Erythroblast (primary cell): ENCODE measurements around the gene CYP11A1.

Source experiments
- DNase-seq, 2 experiments: peaks; one replicate each; lab custom pipeline; 2025; lab: John Stamatoyannopoulos, UW
- GATA1 ChIP-seq: IDR thresholded peaks from 2 replicates; pipeline ENCODE4 v1.6.1; 2011; ENCODE audit warnings: low read depth, mild to moderate bottlenecking, control low read depth, low read length, moderate library complexity
- POLR2A ChIP-seq: IDR thresholded peaks from 2 replicates; pipeline ENCODE4 v1.6.1; 2011; ENCODE audit warnings: mild to moderate bottlenecking, low read length

The CYP11A1 gene

GRCh38 chr15:74303741-74304309 lies 63.6 kb downstream of the CYP11A1 start:
- no peak for TF ChIP-seq GATA1
- no peak for TF ChIP-seq POLR2A
- no peak for DNase-seq

GRCh38 chr15:74302821-74303359 lies 64.6 kb downstream of the CYP11A1 start:
- TF ChIP-seq POLR2A = no peak
- no peak for TF ChIP-seq GATA1
- peak in 1 of 2 experiments; percentile 25 for DNase-seq

DNA sequence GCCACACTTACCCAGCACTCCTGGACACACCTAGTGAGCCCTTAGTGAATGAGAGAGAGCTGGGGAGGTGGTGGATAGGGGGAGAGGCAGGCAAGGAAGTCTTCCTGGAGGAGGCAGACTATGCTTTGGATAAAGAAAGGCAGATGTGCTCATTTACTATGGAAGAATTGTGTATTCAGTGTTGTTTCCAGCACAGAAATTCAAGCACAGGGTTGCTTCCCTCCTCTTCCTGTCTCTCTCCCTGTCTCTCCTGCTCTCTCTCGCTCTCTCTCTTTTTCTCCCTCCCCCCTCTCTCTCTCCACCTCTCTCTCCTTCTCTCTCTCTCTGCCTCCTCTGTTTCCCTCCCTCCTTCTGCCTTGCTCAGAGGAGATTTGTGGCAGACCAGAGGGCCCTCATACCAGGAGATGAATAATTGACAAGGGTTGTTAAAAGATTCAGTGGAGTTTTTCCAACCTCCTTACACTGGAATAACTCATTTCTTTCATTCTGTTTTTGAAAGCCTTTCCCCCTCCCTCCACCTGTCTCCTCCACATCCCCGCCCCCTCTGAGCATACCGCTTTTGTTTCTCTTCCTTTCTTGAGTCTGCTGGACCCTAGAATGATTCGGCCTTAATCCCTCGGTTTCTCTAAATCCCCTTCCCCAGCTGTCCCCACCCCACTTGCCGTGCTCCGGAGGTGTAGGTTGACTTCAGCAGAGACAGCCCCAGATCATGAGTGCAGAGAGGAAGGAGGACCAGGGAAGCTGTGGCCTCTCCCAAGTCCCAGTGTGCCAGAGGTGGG lies 65.7 kb downstream of the CYP11A1 start:
- TF ChIP-seq POLR2A = no peak
- TF ChIP-seq GATA1 = no peak

DNA sequence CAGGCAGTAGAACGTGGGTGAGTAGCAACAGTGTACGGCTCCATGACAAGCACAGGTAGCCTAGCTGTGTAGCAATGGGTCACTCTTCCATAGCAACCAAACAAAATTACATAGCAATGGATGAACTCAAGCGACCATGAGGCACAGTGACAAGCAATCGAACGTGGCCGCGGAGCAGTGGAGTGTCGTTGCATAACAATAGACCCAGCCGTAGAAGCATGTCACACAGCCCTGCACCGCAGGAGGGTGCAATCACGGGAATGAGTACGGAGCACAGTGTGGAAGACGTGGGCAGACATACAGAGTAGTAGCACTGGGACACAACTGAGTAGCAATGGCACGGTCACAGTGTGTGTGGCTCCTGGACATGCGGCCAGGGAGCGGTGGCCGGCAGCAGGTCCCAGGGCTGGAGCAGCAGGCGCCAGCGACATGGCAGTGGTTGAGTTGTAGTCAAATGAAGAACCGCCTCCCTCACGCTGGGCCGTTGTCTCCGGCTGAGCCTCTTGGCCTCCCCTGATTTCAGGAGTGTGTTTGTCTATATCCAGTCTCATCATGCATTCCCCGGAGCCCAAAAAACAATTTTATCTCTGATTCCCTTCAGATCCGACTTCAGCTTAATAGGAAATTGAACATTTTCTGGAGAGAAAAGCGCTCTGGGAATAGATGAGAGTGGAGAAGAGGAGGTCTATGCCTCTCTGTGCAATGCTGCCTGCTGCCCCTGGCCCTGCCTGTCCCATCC lies 67.2 kb downstream of the CYP11A1 start:
- DNase-seq = no peak
- TF ChIP-seq GATA1 (no peak), POLR2A (no peak)

More for the DNA sequence above, 65.7 kb downstream of the CYP11A1 start:
- DNase-seq = no peak

- TF ChIP-seq POLR2A (no peak), GATA1 (no peak)
- DNase-seq = no peak
These were observed 69.6 kb downstream of the CYP11A1 start for GRCh38 chr15:74297887-74298286.

DNA sequence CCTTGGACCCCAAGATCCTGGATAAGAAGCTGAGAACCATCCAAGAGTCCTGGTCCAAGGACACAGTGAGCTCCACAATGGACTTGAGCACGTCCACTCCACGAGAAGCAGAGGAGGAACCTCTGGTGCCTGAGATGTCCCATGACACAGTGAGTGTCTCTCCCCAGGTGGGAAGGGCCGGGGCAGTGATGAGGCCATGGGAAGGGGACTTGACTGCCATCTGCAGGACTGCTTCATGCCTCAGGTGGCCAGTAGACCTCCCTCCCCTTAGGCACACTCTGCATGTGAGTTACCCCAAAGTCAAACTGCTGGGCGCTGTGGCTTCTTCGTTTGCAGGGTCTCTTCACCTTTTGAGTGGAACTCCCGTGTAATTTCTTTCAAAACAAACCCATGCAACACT lies 71.6 kb downstream of the CYP11A1 start:
- no peak for DNase-seq
- TF ChIP-seq GATA1 = no peak
- no peak for TF ChIP-seq POLR2A

- no peak for DNase-seq
- no peak for TF ChIP-seq GATA1
- TF ChIP-seq POLR2A = no peak
These were observed 73.4 kb downstream of the CYP11A1 start for GRCh38 chr15:74294010-74294409.

DNA sequence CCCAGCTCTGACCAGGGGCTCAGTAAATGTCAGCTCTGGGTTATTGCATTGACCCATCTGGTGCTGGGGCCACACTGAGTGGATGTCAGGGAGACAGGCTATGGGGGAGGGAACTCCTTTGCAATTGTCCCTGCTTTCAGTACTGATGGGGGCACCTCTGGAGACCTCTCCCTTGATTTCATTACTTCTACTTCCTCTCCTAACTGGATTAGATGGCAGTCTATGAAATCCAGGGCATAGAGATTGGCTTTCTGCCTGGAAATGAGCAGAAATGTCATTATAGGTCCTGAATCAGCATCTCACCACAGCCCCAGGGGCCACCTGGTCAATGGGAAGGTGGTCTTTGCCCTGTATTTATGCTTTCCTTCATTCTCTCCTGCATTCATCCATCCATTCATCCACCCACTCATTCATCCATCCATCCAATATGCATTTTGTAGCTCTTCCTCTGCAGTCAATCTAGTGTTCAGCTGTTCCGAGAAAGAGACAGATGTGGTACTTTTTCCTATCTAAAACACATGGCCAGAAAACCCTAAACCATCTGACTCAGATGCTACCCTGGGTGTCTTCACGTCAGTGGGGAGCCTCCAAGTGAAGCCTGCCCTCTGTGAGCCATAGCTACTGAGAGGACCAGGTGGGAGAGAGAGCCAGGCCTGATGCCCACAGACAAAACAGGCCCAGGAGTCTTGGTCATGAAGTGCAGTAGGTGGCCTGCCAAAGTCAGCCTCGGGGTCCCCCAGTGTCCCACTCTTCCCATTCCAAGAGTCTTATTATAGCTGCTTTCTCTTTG lies 74.2 kb downstream of the CYP11A1 start:
- TF ChIP-seq GATA1 (no peak), POLR2A (no peak)
- no peak for DNase-seq

DNA sequence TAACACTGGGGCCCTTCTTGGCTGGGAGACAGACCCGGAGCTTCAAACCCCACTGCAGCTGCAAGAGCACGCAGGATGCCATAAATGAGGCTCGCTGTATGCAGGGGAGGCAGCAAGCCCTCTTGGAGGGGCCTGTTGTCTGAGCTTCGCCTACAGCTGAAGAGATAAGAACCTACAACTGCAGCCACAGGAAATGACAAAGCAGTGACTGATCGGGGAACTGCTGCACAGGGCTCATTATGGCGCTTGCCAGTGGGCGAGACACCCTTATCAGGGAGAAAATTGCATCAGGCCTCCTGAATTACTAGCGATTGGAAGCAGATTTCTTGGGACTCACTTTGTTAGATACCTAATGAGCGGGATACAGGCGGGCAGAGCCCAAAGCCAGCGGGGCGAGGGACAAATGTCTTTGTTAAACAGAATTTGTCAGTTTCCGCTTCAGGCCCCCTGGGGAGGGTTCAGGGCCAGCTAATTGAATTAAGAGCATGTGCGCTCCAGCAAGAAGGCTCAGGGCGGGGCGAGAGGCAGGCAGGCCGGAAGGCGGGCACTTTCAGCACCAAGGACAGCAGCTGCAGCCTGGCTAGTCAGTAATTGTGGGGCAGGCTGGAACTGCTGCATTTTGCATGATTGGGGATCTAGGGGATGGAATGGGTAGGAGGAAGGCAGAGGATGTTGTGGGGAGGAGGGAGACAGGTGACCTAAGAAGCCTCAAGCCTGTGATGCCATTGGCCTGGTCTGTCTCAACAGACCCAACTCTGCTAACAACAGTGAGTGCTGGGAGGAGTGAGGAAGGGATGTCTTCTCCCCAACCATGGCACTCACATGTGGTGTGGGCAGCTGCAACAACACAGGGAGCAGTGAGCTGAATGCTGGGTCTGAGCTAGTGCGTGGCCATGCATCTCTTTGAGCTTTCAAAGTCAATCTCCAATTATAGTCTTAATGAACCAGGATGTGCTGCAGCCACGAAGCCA lies 76.1 kb downstream of the CYP11A1 start:
- peak; percentile 73 to 81 for DNase-seq
- TF ChIP-seq POLR2A (no peak), GATA1 (no peak)

- TF ChIP-seq GATA1 = no peak
- no peak for TF ChIP-seq POLR2A
- no peak for DNase-seq
These were observed 76.8 kb downstream of the CYP11A1 start for GRCh38 chr15:74290645-74291044.

- no peak for TF ChIP-seq GATA1
- no peak for TF ChIP-seq POLR2A
- no peak for DNase-seq
These were observed 77.8 kb downstream of the CYP11A1 start for GRCh38 chr15:74289671-74290070.
